Epithelial cell of alveolus of lung (primary cell): ENCODE results near the gene SFSWAP. TPM values are rescaled to one million over a fixed set of nuclear protein-coding genes. Genes with fewer than 3 reads are reported as not detected.

ENCODE experiments used
- total RNA-seq: library from RNA; depleted of rRNA; stranded (reverse); fragments of >200 nt; gene quantifications from 2 replicates; pipeline ENCODE4 v1.2.1, GENCODE V29; 2015

Gene SFSWAP
- 14.1 and 25.7 TPM in 2 replicates for total RNA-seq

DNA sequence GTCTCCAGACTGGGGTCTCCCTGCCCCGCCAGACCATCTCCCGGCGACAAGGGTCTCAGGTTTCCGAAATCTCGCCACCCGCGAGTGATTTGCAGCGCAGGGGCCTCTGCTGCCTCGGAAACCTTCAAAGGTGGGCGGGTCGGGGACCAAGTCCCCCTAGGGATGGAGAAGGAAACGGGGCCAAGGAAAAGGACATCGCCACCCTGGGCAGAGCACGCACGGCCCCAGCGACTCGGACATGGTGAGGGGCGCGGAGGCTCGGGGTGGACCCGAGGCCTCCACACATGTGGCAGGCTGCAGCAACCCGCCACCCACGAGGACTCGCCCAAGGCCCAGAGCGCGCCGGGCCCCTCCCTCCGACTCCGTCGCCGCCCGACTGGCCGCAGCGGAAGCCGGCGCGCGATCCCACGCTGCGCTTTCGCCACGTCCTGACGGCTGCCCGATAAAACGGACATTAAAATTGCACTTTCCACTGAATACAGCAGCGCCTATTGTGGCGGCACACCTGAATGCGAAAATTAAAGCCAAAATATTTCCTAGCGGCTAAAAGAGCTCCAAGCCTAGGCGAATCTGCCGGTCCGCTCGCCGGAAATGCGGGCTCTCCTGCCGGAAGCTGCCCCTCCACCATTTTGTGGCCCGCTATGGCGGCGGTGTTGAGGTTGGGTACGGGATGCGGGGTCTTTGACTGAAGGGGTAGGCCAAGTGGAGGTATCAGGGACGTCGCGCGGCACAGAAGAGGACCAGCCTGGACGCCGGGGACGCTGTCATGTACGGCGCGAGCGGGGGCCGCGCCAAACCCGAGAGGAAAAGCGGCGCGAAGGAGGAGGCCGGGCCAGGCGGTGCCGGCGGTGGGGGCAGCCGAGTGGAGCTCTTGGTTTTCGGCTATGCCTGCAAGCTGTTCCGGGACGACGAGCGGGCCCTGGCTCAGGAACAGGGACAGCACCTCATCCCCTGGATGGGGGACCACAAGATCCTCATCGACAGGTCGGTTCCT lies at the start of gene SFSWAP:
TSS of gene SFSWAP (plus strand) at position 627 of the 994 bp plus-strand sequence. CDS start at position 767, 140 bp downstream.

DNA sequence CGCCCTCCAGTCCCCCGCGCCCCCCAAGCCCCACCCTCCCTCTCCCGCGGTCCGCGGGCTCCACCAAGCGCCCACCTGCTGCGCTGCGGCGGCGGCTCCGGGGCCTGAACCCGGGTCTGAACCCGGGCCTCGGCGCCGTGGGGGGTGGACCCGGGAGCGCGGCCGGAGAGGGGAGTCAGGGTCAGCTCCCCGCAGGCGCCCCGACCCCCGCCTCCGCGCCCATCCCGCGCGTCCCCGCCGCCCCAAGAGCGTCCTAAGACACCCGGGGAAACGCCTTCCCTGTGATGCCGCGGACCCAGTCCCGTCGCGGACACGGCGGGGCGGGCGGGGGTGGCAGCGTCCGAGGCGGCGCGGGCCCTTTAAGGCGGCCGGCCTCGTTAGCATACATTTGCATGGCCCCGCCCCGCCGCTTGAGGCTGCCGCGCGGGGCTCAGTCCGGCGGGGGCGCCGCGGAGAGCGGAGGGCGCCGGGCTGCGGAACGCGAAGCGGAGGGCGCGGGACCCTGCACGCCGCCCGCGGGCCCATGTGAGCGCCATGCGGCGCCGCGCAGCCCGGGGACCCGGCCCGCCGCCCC lies 117.2 kb downstream of the SFSWAP start, which contains the start of gene MMP17:
TSS of gene MMP17 (plus strand) at position 433 of the 574 bp plus-strand sequence. CDS start at position 535, 102 bp downstream.

Other genes with a start within 250 kb of the SFSWAP start
- gene MMP17, start 117.3 kb downstream of the SFSWAP start, total RNA-seq: 15.9 and 18.1 TPM in 2 replicates
- 6.5 and 26.6 TPM in 2 replicates for gene ULK1, start 183.5 kb downstream of the SFSWAP start, total RNA-seq
- 13.2 and 18.2 TPM in 2 replicates for gene PUS1, start 218.2 kb downstream of the SFSWAP start, total RNA-seq
- 10.5 and 13.9 TPM in 2 replicates for gene EP400, start 238.9 kb downstream of the SFSWAP start, total RNA-seq